ENCODE results near the gene ABCG4.
"Not testable (repeated sequence)": the region's sequence is repeated elsewhere in the genome, so short reads cannot be mapped to it uniquely, and the experiment has no call there.

Gene ABCG4

DNA sequence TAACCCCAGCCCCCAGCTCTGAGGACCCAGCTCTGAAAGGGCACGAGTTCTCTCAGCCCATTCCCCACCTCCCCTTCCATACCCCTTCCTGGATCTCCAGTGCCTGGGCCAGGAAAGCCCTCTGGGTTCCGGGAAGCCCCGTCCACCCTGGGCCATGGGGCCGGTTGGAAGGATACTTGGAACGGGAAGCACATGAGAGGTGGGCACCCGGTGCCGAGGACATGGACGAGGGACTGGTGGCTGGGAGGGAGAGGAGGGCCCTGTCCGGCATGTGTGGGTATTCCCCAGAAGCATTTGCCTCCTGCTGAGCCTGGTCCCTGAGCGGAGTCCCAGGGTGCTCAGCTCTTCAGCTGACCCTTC, 32.6 kb upstream of the ABCG4 start:
- no peak for DNase-seq (ENCODE audit: low spot score)

DNA sequence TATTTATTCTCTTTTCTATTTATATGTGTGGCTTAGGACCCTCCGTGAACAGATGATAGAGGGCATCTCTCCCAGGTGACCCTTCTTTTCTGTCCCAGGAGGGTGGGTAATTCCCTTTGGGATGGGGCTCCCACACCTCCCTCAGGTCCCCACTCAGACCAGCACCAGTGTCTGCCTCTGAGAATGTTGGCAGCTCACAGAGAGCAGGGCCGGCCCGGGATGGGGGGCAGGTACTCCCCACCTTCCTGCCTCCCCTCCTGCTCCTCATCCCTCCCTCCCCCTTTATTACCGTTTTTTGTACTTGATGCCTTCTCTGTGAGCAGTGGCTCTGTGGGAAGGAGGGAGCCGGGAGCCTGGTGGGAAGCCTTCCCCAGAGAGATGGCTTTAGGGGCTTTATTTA, 32.3 kb upstream of the ABCG4 start:
- no peak for DNase-seq (ENCODE audit: low spot score)

DNA sequence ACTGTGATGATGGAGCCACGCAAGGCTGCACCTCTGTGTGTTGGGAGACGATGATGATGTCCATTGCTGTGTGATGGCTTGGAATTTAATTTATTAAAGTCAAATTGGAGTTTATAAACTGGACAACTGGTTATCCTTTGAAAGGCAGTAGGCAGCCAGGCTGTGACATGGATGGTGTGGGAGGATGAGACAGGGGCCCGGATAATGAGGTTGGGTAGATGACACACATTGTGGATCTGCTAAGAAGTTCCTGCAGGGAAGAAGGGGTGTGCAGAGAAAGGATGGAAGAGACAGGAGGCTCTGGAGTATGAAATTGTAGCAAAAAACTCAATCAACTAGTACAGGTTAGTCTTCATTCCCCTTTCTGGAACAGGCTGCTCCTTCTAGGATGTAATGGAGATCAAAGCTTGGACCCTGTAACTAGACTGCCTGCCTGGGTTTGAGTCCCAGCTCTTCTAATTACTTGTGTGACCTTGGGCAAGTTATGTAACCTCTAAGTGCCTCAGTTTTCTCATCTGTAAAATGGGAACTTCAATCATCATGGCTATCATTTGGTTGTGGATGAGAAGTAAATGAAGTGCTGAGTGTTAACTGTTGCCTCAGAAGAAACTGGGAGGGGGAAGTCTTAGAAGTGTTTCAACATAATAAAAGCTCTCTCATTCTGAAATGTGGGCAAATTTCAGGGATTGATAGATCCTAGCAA, 31.7 kb upstream of the ABCG4 start:
- no peak for DNase-seq (ENCODE audit: low spot score)

DNA sequence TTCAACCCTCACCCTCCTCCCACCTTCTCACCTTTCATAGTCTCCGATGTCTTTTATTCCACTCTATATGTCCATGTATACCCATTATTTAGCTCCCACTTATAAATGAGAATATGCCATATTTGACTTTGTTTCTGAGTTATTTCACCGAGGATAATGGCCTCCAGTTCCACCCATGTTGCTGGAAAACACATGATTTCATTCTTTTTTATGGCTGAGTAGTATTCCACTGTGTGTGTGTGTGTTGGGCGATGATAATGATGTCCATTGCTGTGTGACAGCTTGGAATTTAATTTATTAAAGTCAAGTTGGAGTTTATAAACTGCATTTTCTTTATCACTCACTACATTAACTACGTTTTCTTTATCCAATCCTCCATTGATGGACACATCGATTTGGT, 30.6 kb upstream of the ABCG4 start:
- DNase-seq (ENCODE audit: low spot score) = no peak

DNA sequence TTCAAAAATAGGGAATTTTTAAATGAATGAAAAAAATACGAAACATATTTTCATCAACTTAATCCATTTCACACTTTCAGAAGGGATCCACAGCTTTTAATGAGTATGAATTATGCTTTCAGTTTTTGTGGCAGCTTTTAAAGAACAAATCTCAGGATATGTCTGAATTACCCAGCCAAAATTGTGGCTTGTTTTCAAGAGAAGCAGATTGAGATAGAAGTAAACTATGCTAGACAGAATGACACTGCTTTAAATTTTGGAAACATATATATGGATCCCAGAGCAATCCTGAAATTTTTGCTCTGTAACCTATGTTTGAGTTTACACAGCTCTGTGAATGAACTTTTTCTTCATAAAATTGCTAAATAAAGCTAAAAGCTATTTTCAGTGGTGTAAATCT, 29.9 kb upstream of the ABCG4 start:
- no peak for DNase-seq (ENCODE audit: low spot score)

DNA sequence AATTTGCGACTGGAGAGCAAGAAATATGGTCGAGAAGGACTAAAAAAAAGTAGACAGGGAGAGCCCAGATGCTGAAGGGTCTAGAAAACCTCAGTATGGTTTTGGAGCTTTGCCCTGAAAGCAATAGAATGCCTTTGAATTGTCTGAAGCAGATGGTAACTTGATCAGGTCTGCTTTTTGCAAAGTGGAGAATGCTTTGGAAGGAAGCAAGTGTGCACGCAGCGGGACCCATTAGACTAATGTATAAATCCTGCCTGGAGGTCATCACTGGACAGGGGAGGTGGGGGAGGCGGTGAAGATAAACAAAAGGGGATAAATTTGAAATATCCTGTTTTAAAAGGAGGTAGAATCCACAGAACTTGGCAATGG, 28.2 kb upstream of the ABCG4 start:
- DNase-seq (ENCODE audit: low spot score) = no peak

DNA sequence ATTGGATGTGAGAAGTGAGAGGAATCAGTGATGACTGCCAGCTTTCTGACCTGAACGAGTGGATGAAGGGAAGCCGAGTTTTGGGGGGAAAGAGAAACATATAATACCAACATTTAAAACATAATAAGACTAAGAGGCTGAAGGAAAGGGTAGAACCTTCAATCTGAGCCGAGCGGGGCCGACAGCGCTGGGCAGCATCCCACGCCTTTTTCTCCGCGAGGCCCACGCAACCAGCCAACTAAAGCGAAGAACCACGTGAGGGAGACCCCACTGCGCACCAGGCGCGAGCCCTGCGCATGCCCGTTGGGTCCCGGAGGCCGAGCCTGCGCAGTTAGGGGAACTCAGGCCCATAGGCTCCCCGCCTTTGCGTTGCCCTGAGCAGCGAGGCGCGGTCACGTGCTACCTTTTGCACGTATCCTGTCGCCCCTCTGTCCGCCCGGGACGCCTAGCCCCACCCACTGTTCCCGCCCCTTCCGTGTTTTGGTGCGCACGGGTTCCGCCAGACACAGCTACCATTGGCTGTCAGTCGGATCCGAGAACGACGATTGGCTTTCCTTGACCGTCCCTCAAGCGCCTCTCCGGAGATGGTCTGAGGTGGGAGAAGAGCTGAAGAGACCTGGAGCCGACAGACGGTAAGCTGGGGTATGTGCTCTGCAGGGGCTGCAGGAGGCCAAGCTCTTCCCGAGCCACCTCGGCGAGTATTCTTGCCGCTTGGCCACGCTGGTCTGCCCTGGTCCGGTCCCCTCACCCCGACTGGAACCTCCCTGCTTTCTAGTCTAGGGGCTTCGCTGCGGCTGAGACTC, 27.6 kb upstream of the ABCG4 start, which contains the start of gene HINFP:
TSS of gene HINFP (plus strand) at position 573 of the 803 bp plus-strand sequence. CDS start 5,365 bp downstream, outside the sequence.
- DNase-seq (ENCODE audit: low spot score) = peak; percentile 99

DNA sequence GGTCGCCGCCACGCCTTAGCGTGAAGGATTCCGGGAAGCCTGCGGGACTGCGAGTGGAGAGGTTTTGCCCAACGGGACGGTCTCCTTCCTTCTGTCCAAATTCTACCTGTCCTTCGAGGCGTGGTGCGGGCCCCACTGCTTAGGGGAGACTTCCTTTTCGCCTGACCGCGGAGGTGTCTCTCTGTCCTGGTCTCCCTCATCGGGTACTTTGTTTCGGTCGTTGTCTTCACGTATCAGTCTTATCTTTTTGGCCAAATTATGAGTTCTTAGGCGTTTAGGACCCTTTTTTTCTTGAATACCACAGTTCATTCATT, 27.1 kb upstream of the ABCG4 start:
- DNase-seq (ENCODE audit: low spot score) = no peak

DNA sequence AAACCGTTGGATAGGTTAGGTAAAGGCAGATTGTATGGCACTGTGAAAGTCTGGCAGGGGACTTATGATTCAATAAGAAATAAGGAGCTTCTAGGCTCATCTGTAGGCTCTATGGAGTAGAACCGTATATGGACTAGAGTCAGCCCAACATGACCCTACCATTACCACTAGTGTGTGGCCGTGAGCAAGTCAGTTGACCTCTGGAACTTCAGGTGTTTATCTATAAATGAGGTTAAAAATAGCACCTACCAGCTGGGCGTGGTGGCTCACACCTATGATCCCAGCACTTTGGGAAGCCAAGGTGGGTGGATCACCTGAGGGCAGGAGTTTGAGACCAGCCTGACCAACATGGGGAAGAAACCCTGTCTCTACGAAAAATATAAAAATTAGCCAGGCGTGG, 23.0 kb upstream of the ABCG4 start:
- DNase-seq (ENCODE audit: low spot score) = no peak

DNA sequence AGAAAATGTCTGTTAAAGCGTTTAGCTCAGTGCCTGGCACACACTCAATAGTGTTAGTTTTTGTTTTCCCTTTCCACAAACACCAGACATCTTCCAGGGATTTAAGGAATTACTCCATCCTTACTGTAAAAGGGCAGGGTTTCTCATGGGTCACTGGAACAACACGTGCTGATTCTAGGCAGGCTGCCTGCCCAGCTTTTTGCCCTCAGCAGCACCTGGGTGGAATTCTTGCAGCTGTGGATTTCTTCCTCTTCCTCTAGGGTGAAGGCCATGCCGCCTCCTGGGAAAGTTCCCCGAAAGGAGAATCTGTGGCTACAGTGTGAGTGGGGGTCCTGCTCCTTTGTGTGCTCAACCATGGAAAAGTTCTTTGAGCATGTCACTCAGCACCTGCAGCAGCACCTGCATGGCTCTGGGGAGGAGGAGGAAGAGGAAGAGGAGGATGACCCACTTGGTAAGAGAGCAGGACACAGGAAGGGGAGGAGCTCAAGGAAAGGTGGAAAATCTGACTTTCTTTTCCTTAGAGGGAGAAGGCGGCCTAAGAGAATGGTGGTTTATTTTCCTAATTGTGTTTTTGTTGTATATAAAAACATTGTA, 22.1 kb upstream of the ABCG4 start:
- DNase-seq (ENCODE audit: low spot score) = no peak

DNA sequence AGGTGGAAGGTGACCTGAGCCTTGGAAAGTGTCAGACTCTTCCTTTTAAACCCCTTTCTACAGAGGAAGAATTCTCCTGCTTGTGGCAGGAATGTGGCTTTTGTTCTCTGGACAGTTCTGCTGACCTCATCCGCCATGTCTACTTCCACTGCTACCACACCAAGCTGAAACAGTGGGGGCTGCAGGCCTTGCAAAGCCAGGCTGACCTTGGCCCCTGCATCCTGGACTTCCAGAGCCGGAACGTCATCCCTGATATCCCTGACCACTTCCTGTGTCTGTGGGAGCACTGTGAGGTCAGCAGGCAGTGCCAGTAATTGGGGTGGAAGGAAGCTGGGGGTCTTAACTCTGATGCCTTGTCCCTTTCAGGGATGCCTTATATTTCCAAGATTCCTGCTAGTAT, 18.2 kb upstream of the ABCG4 start:
- DNase-seq (ENCODE audit: low spot score) = no peak

DNA sequence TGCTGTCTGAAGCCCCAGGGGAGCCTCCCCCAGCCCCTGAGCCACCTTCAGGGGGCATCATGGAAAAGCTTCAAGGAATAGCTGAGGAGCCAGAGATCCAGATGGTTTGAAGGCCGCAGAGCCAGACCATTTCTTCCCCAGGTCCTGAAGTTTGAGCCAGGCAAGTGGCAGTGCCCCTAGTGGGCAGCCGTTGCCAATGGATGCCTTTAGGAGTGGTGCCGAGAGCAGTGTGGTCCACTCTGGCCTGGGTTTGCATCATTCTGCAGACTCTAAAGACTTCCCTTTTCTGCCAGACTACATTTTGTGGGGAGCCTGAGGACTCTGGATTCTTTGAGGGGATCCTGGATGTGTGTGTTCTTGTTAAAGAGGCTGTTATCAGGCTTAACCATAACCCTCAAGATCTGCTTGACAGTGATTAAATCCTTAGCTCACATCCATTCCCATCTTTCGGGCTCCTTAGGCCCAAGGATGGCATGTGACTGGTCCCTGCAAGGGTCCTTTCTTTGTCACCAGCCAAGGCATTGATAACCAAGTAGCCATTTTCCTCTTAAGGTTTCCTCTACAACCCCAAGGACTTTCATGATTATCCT, 14.4 kb upstream of the ABCG4 start:
- DNase-seq (ENCODE audit: low spot score) = no peak

DNA sequence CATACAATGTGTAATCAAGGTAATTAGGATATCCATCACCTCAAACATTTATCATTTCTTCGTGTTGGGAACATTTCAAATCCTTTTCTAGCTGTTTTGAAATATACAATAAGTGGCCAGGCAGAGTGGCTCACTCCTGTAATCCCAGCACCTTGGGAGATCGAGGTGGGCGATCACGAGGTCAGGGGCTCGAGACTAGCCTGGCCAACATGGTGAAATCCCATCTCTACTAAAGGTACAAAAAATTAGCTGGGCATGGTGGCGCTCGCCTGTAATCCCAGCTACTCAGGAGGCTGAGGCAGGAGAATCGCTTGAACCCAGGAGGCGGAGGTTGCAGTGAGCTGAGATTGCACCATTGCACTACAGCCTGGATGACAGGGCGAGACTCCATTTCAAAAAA, 9.6 kb upstream of the ABCG4 start:
- DNase-seq (ENCODE audit: low spot score) = not testable (repeated sequence)

DNA sequence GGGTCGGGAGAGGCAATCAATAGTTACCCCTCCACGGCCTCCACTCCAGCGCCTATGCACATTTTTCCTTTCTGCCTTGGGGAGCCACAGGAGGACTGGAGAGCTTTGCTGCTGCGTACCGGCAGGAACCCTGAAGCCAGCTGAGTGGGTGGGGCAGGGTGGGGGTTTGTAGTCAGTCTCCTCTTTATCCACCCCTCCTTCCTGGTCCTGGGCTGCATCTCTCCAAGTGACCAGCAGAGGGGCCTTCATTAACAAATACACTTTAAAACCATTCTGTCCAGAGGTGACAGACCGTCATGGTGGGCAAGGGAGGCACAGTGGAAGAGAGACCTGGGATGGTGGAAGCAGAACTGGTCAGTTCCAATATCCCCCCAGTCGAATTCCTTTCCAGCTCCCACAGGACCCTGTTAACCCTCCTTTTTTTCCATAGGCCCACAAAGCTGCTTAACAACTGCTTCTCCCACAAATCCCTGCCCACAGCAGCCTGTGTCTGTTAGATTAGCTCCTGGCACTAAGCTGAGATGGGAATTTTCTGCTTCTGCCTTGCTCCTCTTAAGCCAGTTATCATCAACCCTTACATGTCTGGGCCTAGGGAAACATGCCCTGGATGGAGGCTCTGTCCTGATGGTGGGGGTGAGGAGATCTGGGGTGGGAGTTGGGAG, 3.9 kb upstream of the ABCG4 start:
- peak; percentile 74 for DNase-seq (ENCODE audit: low spot score)

DNA sequence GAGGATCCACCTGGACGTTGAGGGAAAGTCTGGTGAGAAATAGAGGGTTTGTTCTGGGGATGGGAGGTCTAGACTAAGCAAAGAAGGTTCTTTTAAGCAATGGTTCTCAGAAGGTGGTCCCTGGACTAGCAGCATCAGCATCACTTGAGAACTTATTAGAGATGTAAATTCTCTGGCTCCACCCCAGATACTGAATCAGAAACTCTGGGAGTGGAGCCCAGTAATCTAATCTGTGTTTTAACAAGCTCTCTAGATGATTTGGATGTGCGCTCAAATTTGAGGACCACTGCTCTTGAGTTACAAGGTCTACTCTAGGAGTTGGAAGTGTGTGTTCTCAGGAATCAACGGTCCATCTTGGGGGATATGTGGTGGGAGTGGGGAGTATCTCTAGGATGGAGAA, 3.3 kb upstream of the ABCG4 start:
- DNase-seq (ENCODE audit: low spot score) = no peak

DNA sequence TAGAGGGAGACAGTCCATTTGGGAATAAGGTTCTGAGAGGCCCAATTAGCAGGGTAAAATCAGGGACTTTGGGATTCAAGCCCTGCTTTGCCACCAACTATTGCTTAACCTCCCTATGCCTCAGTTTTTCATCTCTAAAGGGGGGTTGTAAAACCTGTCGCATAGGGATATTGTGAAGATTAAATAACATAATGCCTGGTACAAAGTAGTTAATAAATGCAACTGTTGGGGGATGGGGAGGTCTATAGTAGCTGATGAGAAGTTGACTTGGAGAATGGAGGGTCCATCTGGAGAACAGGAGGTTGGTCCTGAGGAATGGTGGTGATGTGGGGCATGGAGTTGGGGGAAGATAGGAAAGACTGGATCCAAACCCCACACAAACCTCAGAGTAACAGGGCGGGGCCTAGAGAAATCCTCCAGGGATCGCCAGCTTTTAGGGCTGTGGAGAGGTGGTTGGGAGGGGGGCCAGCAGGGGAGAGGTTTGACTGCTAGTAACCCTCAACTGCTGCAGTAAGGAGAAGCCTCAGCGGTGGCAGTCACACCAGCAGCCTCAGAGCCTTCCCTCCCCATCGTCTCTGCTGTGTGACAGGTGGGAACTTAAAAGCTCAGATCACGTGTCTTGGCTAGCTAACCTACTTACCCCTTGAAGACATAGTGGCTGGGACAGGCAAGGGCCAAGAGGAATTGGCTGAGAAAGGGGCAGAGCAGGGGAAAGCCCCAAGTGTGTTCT, 1.1 kb upstream of the ABCG4 start:
- no peak for DNase-seq (ENCODE audit: low spot score)

DNA sequence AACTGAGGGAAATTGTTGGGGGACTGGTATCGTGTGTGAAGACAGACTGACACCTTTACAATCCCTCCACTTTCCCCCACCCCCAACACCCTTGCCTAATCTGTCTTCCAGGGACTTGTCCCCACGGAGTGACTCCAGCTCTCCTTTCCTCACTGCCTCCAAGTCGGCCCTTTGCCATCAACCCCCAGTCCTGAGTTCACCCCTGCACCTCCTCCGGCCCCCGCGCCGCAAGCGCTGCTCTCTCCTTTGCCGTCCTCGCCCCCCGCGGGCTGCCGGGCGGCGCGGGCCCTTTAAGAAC, 183 bp upstream of the ABCG4 start:
- no peak for DNase-seq (ENCODE audit: low spot score)

DNA sequence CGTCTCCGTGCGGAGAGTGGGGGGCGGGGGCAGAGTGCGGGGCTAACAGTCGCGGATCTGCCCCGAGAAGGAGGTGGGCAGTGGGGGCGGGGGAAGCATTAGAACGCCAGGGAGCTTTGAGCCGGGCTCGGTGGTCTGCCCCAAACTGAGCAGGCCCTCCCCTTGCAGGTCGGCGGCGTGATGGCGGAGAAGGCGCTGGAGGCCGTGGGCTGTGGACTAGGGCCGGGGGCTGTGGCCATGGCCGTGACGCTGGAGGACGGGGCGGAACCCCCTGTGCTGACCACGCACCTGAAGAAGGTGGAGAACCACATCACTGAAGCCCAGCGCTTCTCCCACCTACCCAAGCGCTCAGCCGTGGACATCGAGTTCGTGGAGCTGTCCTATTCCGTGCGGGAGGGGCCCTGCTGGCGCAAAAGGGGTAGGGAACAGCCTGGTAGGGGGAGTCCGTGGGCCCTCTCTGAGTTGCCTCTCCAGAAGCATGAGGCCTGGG, 979 bp downstream of the ABCG4 start:
- DNase-seq (ENCODE audit: low spot score) = no peak

DNA sequence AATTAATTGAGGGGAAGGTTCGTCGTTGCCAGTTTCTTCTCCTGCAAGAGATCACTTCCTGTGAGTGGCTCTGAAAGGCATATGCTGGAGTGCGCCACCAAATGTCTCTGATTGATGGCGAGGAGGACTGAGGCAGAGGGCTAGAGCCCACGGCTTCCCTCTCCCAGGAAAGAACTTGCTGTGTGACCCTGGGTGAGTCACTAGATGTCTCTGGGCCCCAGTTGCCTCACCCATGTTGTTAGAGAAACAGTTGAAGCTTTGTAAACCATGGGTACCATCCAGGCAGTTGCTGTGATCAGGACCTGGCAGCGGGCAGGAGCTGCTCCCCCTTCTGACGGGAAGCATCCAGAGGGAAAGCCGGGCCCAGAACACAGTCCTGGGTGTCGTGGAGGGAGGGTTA, 3.2 kb downstream of the ABCG4 start:
- no peak for DNase-seq (ENCODE audit: low spot score)

DNA sequence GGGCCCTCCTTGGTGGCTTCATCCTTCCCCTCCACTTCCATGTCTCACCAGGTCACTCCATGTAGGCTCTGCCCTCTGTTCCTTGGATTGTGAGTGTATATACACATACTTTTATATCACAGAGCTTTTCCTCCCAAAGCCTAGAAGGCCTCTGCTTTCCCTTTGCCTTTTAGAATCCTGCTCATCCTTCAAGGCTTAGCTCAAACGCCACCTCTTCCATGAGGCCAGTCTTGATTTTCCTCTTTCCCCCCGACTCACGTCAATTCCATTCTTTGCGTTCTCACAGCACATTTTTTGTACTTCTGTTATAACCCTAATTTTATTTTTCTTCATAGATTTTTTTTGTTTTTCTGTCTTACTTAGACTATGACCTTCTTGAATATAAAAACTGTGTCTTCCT, 3.8 kb downstream of the ABCG4 start:
- DNase-seq (ENCODE audit: low spot score) = no peak

DNA sequence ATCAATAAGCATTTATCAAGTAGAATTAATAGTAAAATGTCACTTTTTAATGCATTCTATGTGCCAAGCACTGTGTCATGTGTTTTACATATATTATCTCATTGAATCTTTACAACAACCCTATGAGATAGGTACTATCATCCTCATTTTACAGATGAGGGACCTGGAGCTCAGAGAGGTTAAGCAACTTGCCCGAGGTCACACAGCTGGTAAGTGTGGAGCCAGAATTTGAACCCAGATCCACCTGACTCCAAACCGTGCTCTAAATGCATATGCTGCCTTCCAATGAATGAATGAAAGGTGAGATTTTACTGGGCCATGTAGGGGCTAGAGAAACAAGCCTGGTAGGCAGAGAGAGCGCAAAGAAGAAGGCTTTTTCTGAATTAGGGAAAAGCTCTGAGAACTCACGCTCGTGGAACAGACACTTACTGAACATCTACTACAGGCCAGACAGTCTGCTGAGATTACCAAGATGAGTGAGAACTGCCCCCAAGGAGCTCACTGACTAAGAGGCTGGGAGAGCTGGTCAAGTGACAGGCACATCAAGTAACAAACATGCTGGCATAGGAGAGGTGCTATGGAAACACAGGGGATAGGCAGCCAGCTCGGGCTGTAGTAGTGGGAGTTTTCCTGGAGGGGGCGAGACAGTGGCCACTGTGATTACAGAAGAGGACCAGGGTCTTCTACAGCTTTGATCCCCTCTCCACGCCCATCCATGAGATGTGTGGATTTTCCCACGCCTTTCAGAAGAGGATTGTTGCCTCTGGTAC, 4.4 kb downstream of the ABCG4 start:
- DNase-seq (ENCODE audit: low spot score) = no peak
